Tibial nerve (tissue), 4 donors: ENCODE data around the gene OR4X2. TPM values are rescaled to one million over a fixed set of nuclear protein-coding genes. Genes with fewer than 3 reads are reported as not detected.

Experiments used
- DNase-seq, 2 donors: peaks; one replicate each; pipeline ENCODE4 v3.0.0-alpha.2; 2019; ENCODE audit warnings: low spot score in 2 of 2
- H3K27ac ChIP-seq, 4 donors: fragments of 200-600 bp; sonication (generic) in 3 of 4; one replicate each; pipeline ENCODE4 v1.5.1; 2017 to 2019; ENCODE audit warnings: mild to moderate bottlenecking in 1 of 4
- H3K27me3 ChIP-seq, 2 donors: fragments of 200-600 bp; sonication (generic) in 1 of 2; one replicate each; pipeline versions ENCODE4 v1.5.1 to v1.6.0; 2017 to 2019
- H3K36me3 ChIP-seq, 3 donors: fragments of 200-600 bp; sonication (generic); one replicate each; pipeline ENCODE4 v1.5.1; 2018 to 2019
- H3K4me1 ChIP-seq, 4 donors: fragments of 200-600 bp; sonication (generic) in 3 of 4; one replicate each; pipeline ENCODE4 v1.5.1; 2017 to 2019
- H3K4me3 ChIP-seq, 4 donors: fragments of 200-600 bp; sonication (generic) in 3 of 4; one replicate each; pipeline ENCODE4 v1.5.1; 2017 to 2019; ENCODE audit warnings: mild to moderate bottlenecking in 1 of 4, moderate library complexity in 1 of 4
- H3K9me3 ChIP-seq, 4 donors: fragments of 200-600 bp; sonication (generic) in 3 of 4; one replicate each; pipeline ENCODE4 v1.5.1; 2017 to 2019
- EP300 ChIP-seq, 2 donors: sonication (generic); formaldehyde crosslinking; IDR thresholded peaks; one replicate each; pipeline ENCODE4 v1.6.1; 2017; ENCODE audit warnings: antibody characterized with exemption in 2 of 2, mild to moderate bottlenecking in 1 of 2
- POLR2A ChIP-seq, 2 donors: fragments of 450-650 bp; IDR thresholded peaks; one replicate each; pipeline ENCODE4 v1.6.1; 2017; ENCODE audit warnings: antibody characterized with exemption in 2 of 2, mild to moderate bottlenecking in 2 of 2, moderate library complexity in 2 of 2
- WGBS, 2 donors: methylation state at CpG; one replicate each; pipeline ENCODE4 v1.1.5; 2018; 5-methylcytosine and 5-hydroxymethylcytosine counted together
- total RNA-seq, 4 donors: library from RNA; depleted of rRNA; stranded (reverse); fragments of >200 nt; gene quantifications; one replicate each; pipeline ENCODE4 v1.1.0, GENCODE V29; 2016
- TF ChIP-seq, protein P1 (sequence below), 5 experiments: fragments of 200-600 bp in 3 of 5; fragments of 450-650 bp in 2 of 5; sonication (generic) in 3 of 5; IDR thresholded peaks; one replicate each; pipeline ENCODE4 v1.5.1; 2016 to 2019; ENCODE audit warnings: antibody characterized with exemption in 5 of 5, mild to moderate bottlenecking in 3 of 5, moderate library complexity in 2 of 5

The OR4X2 gene
- total RNA-seq, 4 donors from 2014 or later = not detected

- Histone ChIP-seq H3K27ac (no peak overlapping the region), H3K4me1 (no peaks in the 10 kb centered on the region), H3K9me3 (no peaks in the 10 kb centered on the region), H3K27me3 (no peaks in the 10 kb centered on the region), H3K4me3 (no peak overlapping the region), H3K36me3 (no peaks in the 10 kb centered on the region)
- no peak for DNase-seq
- TF ChIP-seq POLR2A (IDR thresholded peaks at IDR 0.05) = no peak
- TF ChIP-seq, protein P1, sequence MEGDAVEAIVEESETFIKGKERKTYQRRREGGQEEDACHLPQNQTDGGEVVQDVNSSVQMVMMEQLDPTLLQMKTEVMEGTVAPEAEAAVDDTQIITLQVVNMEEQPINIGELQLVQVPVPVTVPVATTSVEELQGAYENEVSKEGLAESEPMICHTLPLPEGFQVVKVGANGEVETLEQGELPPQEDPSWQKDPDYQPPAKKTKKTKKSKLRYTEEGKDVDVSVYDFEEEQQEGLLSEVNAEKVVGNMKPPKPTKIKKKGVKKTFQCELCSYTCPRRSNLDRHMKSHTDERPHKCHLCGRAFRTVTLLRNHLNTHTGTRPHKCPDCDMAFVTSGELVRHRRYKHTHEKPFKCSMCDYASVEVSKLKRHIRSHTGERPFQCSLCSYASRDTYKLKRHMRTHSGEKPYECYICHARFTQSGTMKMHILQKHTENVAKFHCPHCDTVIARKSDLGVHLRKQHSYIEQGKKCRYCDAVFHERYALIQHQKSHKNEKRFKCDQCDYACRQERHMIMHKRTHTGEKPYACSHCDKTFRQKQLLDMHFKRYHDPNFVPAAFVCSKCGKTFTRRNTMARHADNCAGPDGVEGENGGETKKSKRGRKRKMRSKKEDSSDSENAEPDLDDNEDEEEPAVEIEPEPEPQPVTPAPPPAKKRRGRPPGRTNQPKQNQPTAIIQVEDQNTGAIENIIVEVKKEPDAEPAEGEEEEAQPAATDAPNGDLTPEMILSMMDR (IDR thresholded peaks at IDR 0.05) = no peak
- no peak for TF ChIP-seq EP300 (IDR thresholded peaks at IDR 0.05)
- 63 to 73% methylated on average over 3 of the region's 3 CpGs for WGBS, 2 donors
Measured at GRCh38 chr11:48270621-48271020, 25.7 kb downstream of the OR4X2 start.

DNA sequence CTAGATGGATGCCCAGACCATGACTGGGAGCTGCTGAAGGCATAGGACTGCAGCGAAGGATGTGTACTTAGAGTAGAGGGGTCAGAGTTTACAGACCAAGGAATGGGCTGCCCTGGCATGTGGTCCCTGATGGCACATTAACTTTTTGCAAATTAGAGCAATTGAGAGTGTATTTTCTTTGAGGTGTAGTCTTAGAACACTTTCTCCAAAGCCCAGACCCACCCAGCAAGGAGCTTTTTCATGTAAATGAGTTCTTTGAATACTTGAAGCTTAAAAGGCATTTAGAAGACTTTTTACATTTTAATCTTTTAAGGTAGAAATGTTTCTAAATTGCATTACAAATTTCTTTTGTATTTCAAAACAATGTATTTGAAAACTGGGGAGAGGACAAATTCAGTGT is 27.7 kb downstream of the OR4X2 start:
- Histone ChIP-seq H3K4me3 (no peak overlapping the region), H3K4me1 (no peaks in the 10 kb centered on the region), H3K27me3 (no peaks in the 10 kb centered on the region), H3K9me3 (no peaks in the 10 kb centered on the region), H3K36me3 (no peaks in the 10 kb centered on the region), H3K27ac (no peak overlapping the region)
- TF ChIP-seq, protein P1 (IDR thresholded peaks at IDR 0.05) = no peak
- TF ChIP-seq POLR2A (IDR thresholded peaks at IDR 0.05) (no peak), EP300 (IDR thresholded peaks at IDR 0.05) (no peak)
- no peak for DNase-seq
- 14 to 25% methylated on average over 1 of the region's 1 CpG for WGBS, 2 donors

Other genes starting within 250 kb of the OR4X2 start
- gene OR4B1, start 28.3 kb upstream of the OR4X2 start, total RNA-seq = not detected
- gene OR4X1, start 18.8 kb downstream of the OR4X2 start, total RNA-seq = not detected
- gene OR4S1, start 61.1 kb downstream of the OR4X2 start, total RNA-seq = not detected
- gene OR4C3, start 79.8 kb downstream of the OR4X2 start, total RNA-seq = not detected
- not detected for gene OR4C5, start 121.4 kb downstream of the OR4X2 start, total RNA-seq
- not detected for gene OR4A47, start 243.7 kb downstream of the OR4X2 start, total RNA-seq